ENCODE results near the gene CPEB4.

DNA sequence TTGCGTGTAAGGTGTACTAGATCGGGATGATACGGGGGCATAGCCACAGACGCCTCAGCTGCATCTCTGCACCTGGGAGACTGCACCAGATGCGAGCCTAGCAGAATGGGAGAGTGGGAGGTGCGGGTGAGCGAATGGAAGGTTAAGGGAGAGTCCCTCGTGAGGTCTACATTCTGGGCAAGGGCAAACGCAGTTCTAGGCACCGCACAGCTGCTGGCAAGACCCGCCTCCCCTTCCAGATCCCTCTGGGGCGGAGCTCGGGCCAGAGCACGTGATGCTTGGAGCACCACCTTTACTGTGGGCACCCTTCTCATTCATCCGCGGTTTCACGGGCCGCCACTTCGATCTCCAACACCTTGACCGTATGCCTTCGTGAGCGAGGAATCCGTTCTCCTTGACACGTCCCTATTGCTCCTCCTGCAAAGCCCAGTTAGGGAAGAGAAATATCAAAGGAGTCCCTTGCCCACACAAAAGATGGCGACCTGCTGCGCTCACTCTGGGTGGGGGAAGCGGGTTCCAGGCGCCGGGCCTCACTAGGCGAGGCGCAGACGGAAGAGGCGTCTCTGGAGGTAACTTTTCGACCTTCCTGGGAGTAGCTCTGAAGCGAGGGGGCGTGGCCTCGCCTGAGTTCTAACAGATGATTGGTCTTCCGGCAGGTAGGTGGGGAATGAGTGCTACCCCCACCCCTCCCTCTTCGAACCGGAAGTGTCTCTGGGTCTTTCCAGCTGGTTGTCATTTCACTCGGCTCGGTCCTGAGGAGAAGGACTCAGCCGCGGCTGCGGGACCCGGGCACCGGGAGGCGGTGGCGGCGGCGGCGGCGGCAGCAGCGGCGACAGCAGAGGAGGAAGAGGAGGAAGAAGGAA is at the start of gene CPEB4:
- TF ChIP-seq, protein P1, sequence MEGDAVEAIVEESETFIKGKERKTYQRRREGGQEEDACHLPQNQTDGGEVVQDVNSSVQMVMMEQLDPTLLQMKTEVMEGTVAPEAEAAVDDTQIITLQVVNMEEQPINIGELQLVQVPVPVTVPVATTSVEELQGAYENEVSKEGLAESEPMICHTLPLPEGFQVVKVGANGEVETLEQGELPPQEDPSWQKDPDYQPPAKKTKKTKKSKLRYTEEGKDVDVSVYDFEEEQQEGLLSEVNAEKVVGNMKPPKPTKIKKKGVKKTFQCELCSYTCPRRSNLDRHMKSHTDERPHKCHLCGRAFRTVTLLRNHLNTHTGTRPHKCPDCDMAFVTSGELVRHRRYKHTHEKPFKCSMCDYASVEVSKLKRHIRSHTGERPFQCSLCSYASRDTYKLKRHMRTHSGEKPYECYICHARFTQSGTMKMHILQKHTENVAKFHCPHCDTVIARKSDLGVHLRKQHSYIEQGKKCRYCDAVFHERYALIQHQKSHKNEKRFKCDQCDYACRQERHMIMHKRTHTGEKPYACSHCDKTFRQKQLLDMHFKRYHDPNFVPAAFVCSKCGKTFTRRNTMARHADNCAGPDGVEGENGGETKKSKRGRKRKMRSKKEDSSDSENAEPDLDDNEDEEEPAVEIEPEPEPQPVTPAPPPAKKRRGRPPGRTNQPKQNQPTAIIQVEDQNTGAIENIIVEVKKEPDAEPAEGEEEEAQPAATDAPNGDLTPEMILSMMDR (conservative IDR thresholded peaks at IDR 0.05 in 1 of 2, IDR thresholded peaks at IDR 0.05 in 1 of 2; ENCODE audit: extremely low read depth in 1 of 2, insufficient read depth in 1 of 2, low read depth in 1 of 2, low read length in 2 of 2): no peak
- TF ChIP-seq EZH2 (IDR thresholded peaks at IDR 0.05; ENCODE audit: borderline replicate concordance, low read length): no peak
